Liver (tissue), 4 donors: ENCODE measurements around the gene NRK. TPM values are rescaled to one million over a fixed set of nuclear protein-coding genes. Genes with fewer than 3 reads are reported as not detected.

Experiments used
- polyA plus RNA-seq, 2 donors: library from polyadenylated mRNA; stranded (reverse) in 1 of 2; unstranded in 1 of 2; fragments of 200-250 nt in 1 of 2; fragments of >200 nt in 1 of 2; fragmentation: Nextera tagmentation in 1 of 2; extraction: Ambion mirVana in 1 of 2; gene quantifications; one replicate each; pipeline versions ENCODE4 v1.2.1 to v1.2.3, GENCODE V29; 2013 to 2015
- total RNA-seq, 2 donors: library from RNA; depleted of rRNA; stranded (reverse); fragments of >200 nt; gene quantifications; one replicate each; pipeline ENCODE4 v1.2.3, GENCODE V29; 2014
- donor health status: healthy.
- donor health status: healthy.
- donor health status: healthy.

NRK gene
- total and polyA plus RNA-seq, 4 donors: 0.03 to 0.61 (median 0.08) TPM

Other genes starting within 250 kb of the NRK start
- 100 to 1,000 TPM; 158 to 325 TPM for gene SERPINA7, start 216.2 kb downstream of the NRK start, total RNA-seq
- gene SERPINA7, start 216.2 kb downstream of the NRK start, polyA plus RNA-seq: 100 to 1,000 TPM; 172 to 235 TPM